Ovary (tissue), 3 donors: ENCODE measurements around the gene IL15.
"Not testable (repeated sequence)": the region's sequence is repeated elsewhere in the genome, so short reads cannot be mapped to it uniquely, and the experiment has no call there.

ENCODE experiments used
- CTCF ChIP-seq, 3 donors: fragments of 450-650 bp in 2 of 3; fragments of 200-600 bp in 1 of 3; IDR thresholded peaks; one replicate each; pipeline versions ENCODE4 v1.5.1 to v1.8.0; 2016 to 2022; ENCODE audit warnings: antibody characterized with exemption in 3 of 3, mild to moderate bottlenecking in 1 of 3
- EP300 ChIP-seq: sonication (generic); formaldehyde crosslinking; IDR thresholded peaks from one replicate; pipeline ENCODE4 v1.6.1; 2017; ENCODE audit warnings: antibody characterized with exemption
- donor health status: DM: no; HTN: no; CAD: no.

- TF ChIP-seq EP300; CTCF (IDR thresholded peaks at IDR 0.05): not testable (repeated sequence)
These were observed 53.4 kb downstream of the IL15 start for GRCh38 chr4:141689726-141690296.
